SHP77 treated with DMSO at 0.1 percent for 48 hours (cell line): Measurements from ENCODE around the gene SMAP2.

Source experiments
- DNase-seq: peaks from one replicate; lab custom pipeline; 2025; lab: John Stamatoyannopoulos, UW

SMAP2 gene

DNA sequence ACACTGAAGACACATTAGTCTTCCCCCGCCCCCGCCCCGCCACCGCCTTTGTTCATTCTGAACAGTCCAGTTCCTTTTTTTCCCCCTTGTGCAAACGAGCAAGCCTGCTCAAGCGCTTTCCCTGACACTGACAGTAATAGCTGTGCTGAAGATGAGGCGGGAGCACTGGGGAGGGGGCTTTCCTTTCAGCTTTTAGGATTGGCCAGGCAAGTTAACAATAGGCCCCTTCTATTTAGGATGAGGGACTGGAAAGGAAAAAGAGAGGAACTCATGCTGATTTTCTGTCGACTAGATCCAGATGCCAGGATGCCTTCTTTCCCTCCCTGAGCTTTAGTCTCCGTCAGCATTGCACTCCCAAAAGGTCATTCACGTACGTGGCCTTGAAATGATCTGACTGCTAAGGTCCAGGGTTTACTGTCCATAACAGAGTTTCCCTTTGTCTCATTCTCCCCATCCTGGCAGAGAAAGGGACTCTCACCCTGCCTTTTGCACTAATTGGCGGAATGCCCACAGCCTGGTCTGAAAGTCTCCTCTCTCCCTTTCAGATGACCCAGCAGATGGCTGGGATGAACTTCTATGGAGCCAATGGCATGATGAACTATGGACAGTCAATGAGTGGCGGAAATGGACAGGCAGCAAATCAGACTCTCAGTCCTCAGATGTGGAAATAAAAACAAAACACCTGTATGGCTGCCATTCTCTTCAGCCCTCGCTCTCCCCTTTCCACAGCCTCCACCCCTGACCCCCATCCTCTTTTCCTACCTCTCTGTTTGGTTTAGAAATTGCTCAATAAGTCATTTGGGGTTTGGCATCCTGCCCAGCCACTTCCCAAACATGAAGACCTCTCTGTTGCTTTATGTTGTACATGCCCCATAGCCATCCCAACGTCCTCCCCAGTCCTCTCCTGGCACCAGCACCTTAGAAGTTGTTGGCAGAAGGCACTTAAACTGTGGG is 48.2 kb downstream of the SMAP2 start:
- peak; percentile 61 for DNase-seq

DNA sequence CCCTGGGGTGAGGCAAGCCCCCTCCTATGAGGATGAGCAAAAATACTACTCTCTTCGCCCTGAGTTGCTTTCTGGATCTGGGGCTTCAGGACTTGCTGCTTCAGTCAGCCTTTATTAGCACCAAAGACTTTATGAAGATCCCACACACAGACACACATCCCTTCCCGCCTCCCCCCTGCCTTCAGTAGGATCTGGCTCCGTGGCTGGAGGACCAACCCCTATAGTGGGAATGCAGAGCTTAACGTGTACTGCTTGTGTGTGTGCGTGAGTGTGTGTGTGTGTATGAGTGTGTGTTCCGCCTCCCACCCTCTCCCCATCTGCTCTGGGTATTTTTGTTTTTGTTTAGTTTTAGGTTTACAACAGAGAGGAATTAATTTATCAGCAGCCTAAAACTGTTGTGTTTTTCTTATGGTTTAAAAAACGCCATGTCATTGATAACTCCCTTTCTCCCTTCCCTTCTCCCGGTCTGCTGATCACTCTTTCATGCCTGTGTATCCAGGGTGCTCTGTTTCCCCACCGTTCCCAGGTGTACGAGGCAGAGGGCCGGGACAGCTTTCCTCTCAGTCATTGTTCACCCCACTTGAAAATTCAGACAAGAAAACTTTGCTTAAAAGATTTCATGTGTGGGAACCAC is 49.2 kb downstream of the SMAP2 start:
- DNase-seq, result no peak

DNA sequence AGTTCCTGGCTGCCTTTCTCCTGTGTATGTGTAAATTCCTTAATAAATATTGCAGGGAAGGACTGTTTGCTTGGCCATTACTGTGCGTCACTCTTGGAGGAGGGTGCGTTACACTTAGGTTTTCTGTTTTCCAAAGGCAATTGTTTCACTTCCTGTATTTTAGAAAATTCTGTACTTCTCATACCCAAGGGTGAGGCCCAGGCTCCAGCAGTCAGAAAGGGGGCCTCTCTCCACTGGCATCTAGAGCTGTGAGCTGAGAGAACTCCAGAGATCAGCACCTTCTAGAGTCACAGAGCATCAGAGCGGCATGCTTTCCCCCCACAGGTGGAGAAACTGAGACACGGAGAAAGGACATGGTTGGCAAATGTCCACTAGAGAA is 49.7 kb downstream of the SMAP2 start:
- no peak for DNase-seq

DNA sequence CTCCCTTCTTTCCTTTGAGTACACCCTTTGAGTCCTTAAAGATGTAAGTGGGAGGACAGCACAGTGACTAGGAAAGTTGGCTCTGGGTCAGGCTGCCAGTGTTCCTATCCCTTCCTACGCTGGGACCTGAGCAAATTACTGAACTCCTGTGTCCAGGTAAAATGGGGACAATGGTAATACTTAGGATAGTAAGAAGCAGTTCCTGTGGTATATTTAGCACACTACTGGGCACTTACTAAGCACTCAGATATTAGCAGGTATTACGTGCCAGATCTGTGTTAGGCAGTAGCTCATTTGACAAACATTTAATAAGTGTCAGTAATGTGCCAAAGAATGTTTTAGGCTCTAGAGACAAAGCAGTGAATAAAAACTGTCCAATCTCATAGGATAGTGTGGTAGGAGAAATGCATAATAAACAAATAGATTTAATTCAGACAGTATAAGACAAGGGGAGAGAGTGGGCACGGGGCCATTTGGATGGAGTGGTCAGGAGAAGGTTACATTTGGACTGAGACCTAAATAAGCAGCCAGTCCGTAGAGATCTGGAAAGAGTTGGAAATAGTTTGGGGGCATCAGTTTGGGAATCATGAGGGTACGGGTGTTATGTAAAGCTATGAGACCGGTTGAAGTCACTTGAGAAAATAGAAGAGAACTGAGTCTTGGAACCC is 50.6 kb downstream of the SMAP2 start:
- DNase-seq, result no peak

DNA sequence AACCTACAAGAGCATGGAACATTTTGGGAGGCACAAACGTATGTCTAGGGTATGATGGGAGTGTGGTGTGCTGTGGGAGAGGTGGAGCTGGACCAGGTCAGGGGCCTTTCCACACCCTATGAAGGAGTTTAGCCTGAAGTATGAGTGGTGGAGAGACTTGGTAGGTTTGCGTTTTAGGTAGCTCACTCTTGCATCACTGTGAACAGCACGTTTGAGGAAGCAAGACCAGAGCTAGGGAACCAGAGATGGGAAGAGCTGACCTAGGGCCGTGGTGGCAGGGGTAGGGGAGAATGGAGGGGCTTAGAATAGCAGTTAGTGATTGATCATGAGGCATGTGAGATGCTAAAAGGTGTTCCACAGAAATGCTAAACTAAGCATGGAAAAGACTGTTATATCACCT is 51.7 kb downstream of the SMAP2 start:
- no peak for DNase-seq

DNA sequence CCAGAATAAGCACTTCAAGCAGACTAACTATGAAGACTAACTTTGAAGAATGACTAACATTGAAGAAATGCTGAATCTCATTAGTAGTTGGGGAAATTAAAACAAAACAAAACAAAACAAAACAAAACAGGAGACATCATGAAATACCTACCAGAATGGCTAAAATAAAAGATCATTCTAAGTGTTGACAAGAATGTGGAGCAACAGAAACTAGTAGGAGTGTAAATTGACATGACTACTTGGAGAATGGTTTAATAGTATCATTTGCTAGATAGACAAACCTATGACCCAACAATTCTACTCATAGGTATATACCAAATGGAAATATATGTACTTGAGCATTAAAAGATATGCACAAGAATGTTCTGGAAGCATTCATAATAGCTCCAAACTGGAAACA is 57.9 kb downstream of the SMAP2 start:
- no peak for DNase-seq

DNA sequence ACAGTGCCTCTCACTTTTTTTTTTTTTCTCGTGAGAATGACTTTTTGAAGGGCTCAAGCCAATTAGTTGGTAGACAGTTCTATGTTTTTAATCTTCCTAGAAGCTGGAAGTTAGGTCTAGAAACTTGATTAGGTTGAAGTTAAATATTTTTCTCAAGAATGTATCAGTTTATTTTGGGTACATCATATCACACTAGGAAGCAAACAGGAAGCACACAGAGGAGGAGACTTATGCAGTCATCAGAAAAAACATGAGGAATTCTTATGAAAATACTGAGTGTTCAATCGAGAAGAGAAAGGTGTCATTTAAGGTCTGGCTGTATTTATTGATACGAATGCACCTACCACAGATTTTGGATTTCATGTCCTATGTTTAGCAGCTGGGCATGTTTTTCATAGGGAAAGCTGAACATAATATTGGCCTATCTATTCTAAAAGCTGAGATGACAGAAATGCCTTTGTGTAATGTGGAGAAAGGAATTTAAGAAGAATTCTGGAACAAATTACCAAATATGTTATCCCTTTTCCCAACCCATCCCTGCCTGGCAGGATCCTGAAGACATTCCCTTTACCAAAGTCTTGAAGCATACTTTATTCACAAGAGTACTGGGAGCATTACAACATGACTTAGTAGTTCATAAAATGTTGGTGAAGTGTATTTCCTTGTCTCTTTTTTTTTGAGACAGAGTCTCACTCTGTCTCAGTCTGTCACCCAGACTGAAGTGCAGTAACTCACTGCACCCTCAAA is 59.3 kb downstream of the SMAP2 start:
- DNase-seq, result no peak

DNA sequence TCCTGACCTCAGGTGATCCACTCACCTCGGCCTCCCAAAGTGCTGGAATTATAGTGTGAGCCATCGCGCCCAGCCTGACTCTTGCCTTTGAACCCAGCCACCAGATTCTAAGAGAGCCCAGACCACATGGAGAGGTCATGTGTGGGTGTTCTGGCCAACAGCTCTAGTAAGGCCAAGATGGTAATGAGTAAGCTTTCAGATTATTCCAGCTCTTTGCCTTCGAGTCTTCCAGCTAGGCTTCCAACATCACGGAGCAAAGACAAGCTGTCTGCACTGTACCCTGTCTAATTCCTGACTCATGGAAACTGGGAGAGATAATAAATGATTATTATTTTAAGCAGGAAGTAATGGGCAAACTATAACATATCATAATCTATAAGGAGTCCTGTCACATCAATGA is 61.9 kb downstream of the SMAP2 start:
- DNase-seq, result no peak

DNA sequence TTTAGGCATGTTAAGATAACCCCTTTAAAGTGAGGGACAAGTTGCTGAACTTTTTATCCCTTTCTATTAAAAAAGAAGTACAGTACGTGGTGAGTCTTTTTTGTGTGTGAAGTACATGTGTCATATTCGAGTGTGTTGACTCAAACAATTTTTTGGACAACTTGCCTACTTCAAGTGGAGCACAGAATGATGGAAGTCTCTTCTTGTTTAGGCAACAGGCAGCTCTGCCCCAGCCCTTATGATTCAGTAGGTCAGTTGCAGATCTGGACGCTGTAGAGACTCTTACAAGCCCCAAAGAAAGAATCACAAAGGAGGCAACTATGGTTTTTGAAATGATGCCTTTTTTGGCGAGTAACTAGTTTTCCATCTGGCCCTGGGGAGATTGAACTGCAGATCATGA is 62.3 kb downstream of the SMAP2 start:
- DNase-seq, result no peak

DNA sequence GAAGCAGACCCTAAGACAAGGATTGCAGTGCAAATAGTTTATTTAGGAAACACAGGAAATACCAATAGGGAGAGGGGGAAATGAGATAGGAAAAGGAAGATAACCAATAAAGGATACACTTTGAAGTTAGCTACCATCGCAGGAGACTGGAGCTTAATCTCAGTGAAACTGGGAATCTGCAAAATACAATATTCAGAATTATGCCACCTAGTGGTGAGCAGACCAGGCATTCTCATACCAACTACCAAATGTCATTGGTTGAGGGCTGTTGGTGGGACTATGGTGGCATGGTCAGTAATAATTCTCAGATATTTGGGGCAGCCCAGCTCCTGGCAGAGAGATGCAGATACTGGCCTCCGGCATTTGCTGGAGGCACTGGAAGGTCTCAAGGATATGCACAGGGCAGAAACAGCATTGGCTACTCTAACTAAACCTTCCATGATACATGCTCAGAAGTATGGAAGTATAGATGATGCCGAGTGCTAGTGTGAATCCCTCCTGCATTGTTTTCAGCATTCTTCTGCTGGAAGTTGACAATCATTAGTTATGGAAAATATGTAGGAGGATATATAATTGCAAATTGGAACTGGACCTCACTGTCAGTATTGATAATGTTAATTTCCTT is 65.0 kb downstream of the SMAP2 start:
- DNase-seq, result peak; percentile 6

DNA sequence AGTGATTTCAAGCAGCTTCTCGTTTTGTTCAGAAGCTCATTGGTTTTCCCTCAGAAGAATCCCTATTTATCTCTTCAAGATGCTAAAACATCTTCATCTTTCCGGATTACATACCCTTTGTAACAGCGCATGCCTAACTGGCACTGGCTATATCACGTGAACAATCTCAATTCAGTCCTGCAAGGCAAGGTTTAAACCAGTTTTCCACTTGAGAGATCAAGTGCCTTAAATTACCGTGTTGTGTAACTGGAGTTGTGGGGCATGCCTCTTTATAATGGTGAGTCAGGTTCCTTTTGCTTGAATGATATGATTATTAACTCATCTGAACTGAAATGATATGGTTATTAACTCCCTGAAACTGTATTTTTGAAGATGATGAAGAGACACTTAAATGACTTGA is 65.7 kb downstream of the SMAP2 start:
- DNase-seq, result no peak

DNA sequence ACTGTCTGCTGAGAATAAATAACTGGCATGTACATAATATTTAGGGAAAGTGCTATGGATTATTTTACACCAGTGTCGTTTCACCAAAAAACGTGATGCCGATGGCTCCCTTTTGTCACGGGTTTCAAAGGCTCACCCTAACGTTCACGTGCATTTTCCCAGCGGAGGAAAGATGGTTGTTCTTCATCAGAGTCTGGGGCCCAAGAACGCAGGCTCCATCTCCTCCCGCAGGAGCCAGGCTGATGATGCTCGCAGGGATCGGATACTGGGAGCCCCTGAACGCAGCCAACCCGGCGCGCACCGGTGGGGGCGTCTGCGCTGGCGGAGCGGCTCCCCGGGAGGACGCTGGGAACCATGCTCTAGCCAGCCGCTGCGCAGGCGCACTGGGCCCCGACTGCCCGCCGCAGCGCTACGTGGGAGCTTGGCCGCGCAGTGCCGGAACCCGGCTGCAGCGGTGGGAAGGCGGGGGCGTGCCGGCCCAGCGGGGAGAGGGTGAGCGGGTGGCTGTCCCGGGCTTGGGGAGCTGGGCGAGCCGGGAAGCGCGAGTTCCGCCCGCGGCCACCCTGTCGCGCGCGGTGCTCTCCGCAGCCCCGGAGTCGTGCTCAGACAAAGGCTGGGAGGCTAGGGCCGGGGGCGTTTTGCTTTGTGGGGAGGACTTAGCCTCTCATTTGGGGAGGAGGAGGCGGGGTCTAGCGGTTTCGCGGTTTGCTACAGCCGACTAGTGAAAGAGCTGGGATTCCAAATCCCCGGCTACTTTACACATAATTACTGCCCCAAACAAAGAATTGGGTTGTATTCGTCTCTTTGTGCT is 76.4 kb downstream of the SMAP2 start, which contains the start of gene ZFP69B:
Gene ZFP69B, plus strand, starts transcription at position 793 of the 811 bp plus-strand sequence. CDS start 486 bp downstream, outside the sequence.
- DNase-seq, result peak; percentile 76

DNA sequence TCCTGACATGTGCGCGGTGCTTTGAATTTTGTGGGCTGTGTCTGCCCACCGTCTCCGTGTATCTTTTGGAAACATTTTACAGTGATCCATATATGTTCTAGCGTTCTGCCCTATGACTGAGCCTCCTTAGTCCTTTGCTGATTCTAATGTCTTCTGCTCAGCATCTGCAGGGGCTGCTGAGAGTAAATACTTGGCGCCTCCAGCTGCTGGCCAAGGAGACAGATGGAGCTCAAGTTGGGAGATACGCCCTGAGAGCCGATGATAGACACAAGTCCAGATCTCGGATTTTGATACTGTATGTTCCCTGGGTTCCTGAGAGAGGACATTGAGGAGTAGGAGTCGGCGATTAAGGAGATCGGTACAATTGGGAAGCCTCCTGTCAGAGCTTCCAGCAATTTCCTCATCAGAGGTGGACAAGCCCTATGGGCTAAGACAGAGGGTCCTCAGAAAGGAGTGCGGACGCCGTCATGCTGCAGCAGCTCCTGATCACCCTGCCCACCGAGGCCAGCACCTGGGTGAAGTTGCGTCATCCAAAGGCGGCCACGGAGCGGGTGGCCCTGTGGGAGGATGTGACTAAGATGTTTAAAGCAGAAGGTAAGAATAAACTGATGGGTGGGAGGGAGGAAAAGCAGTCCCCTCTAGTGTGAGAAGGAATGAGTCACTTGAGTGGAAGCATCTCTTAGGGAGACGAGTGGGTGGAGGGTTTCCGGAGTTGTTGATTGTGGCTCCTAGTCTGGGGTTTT is 77.1 kb downstream of the SMAP2 start:
- DNase-seq, result no peak

DNA sequence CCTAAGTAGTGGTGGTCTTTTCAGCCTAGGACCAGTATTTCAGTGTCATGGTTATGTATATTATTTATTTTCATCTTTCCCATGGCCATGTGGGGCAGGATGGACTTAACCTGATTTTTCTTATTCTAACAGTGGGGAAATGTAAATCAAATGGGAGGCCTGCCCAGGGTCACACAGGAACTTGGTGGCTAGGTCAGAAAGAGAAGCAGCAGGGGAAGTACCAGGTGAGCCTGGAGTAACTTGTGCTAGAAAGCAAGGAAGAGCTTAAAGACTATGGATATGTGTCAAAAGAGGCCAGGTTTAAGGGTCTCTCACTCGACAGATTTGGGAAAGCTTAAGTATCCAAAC is 77.7 kb downstream of the SMAP2 start:
- no peak for DNase-seq

DNA sequence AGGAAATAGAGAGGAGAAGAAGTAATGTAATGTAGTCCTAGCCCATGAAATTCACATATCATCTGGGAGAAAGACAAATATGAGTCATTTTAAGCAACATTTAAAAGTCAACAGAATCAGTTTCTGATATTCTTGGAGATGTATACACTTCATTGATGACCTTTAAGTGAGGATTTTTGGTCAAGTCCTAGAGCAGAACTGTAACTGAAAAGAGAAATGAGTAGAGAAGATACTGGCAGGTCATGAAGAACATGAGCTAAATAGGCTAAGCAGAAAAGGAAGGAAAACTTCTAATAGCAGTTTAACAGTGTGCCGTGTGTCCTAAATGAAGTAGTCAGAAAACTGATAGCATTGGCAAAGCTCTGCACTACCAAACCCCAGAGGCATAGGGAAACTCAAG is 81.3 kb downstream of the SMAP2 start:
- DNase-seq, result no peak

DNA sequence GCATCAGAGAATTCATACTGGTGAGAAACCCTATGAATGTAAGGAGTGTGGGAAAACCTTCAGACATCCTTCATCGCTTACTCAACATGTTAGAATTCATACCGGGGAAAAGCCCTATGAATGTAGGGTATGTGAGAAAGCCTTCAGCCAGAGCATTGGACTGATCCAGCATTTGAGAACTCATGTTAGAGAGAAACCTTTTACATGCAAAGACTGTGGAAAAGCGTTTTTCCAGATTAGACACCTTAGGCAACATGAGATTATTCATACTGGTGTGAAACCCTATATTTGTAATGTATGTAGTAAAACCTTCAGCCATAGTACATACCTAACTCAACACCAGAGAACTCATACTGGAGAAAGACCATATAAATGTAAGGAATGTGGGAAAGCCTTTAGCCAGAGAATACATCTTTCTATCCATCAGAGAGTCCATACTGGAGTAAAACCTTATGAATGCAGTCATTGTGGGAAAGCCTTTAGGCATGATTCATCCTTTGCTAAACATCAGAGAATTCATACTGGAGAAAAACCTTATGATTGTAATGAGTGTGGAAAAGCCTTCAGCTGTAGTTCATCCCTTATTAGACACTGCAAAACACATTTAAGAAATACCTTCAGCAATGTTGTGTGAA is 89.5 kb downstream of the SMAP2 start:
- DNase-seq, result no peak

DNA sequence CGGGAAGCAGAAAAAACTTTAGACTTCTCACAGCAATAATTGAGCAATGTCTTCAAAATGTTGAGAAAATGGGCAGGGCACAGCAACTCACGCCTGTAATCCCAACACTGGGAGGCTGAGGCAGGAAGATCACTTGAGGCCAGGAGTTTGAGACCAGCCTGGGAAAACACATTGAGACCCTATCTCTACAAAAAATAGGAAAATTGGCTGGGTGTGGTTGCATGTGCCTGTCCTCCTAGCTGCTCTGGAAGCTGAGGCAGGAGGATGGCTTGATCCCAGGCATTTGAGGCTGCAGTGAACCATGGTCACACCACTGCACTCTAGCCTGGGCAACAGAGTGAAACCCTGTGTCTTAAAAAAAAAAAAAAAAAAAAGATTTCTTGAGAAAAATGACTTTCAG is 95.8 kb downstream of the SMAP2 start:
- DNase-seq, result no peak
